Measurements from ENCODE around the gene RNF182. TPM values are rescaled to one million over a fixed set of nuclear protein-coding genes. Genes with fewer than 3 reads are reported as not detected.

Gene RNF182
- total RNA-seq, 3 donors from 2014 or later, result 0.66 to 1.5 (median 0.80) TPM

DNA sequence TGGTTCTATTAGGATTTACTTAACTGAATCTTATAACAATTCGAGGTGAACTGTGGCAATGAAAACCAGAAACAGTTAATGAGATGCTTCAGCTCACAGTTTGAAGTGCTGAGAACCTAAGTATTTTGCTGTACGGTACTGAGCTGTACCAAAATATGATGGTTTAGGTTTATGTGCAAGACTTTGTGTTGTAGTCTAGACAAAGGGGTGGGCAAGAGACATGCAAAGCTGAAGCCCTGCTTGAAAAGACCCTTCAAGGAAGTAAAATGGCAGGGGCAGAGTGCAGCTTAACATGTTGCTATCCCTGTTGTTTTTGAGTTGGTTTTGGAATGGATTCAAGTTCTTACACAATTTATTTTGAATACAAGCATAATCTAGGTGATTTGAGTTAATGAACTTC is 54.0 kb downstream of the RNF182 start:
- Histone ChIP-seq H3K9me3 (no peaks in the 10 kb centered on the region), H3K27me3 (no peaks in the 10 kb centered on the region), H3K36me3 (no peaks in the 10 kb centered on the region), H3K27ac (no peak overlapping the region), H3K4me3 (no peak overlapping the region), H3K4me1 (no peaks in the 10 kb centered on the region)
- intact Hi-C loops (cut with DNase I; ENCODE audit: low total_unique reads), result no loop called here
- TF ChIP-seq POLR2A (IDR thresholded peaks at IDR 0.05) (no peak), POLR2AphosphoS5 (IDR thresholded peaks at IDR 0.05) (no peak), CTCF (IDR thresholded peaks at IDR 0.05) (no peak)
- DNase-seq (ENCODE audit: low spot score in 2 of 2), result no peak

DNA sequence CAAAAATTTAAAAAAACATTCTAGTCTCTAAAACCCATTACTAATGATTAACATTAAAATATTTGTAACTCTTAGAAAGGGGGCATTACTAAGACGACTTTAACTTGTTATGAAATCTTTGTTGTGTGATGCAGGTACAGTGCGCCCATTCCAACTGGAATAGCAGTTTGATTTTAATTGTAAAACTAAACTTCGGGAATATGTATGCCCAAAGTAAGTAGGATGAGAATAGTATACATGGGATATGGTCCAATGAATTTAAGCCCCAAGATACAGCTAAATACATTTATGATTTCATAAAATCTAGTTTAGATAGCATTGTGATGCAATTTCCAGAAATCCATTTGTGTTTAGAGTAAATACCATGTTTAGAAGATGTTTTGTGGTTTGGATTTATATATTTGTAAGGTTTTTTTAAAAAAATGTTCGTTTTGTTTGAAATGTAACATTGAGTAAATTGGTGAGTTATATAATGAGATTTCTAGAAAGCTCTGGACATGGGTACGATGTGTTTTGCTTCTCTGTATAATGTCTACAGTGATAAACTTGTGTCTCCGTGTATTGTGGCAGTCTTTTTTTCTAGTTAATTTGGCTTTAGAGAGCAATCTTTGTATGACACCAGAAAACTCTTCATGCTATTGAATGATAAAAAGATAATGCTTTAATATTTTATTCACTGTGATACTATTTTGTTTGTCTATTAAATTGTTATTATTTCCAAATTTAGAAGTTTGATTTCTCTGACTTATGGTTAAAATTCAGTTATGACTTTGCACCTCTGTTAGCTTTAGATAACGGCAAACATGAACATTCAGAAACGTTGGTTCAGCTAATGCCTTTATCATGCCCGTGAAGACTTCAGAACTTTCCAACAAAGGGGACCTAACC is 54.8 kb downstream of the RNF182 start:
- TF ChIP-seq POLR2A (IDR thresholded peaks at IDR 0.05), result no peak
- no peak for TF ChIP-seq POLR2AphosphoS5 (IDR thresholded peaks at IDR 0.05)
- no peak for TF ChIP-seq CTCF (IDR thresholded peaks at IDR 0.05)
- H3K27ac ChIP-seq, result no peak overlapping the region
- H3K4me1 ChIP-seq, result no peaks in the 10 kb centered on the region
- no peaks in the 10 kb centered on the region for H3K9me3 ChIP-seq
- DNase-seq (ENCODE audit: low spot score in 2 of 2), result no peak
- no peaks in the 10 kb centered on the region for H3K27me3 ChIP-seq
- intact Hi-C loops (cut with DNase I; ENCODE audit: low total_unique reads), result no loop called here
- H3K4me3 ChIP-seq, result no peak overlapping the region
- H3K36me3 ChIP-seq, result no peaks in the 10 kb centered on the region

GRCh38 chr6:13980534-13980933 is 55.8 kb downstream of the RNF182 start:
- Histone ChIP-seq H3K4me1 (no peaks in the 10 kb centered on the region), H3K27me3 (no peaks in the 10 kb centered on the region), H3K9me3 (no peaks in the 10 kb centered on the region), H3K27ac (no peak overlapping the region), H3K4me3 (no peak overlapping the region), H3K36me3 (no peaks in the 10 kb centered on the region)
- TF ChIP-seq CTCF (IDR thresholded peaks at IDR 0.05) (no peak), POLR2A (IDR thresholded peaks at IDR 0.05) (no peak), POLR2AphosphoS5 (IDR thresholded peaks at IDR 0.05) (no peak)
- no peak for DNase-seq (ENCODE audit: low spot score in 2 of 2)
- intact Hi-C loops (cut with DNase I; ENCODE audit: low total_unique reads), result no loop called here

DNA sequence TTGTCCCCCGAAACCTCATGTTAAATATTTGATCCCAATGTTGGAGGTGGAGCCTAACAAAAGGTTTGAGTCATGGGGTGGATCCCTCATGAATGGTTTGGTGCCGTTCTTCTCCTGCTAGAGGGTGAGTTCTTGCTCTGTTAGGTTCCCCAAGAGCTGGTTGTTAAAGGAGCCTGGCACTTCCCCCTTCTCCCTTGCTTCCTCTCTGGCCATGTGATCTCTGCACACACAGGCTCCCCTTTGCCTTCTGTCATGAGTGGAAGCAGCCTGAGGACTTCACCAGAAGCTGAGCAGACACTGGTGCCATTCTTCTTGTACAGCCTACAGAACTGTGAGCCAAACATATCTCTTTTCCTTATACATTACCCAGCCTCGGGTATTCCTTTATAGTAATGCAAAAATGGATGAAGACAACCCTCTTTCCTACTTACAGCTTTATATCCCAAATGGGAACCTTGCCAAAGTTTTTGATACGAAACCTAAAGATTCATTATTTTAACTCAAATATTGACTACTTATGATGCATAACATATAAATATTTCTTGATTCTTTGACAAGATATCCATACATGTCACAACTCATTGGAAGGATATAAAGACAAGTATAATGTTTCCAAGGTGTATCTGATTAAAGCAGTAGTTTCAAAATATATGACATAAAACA is 61.0 kb downstream of the RNF182 start:
- no peak for TF ChIP-seq POLR2AphosphoS5 (IDR thresholded peaks at IDR 0.05)
- TF ChIP-seq POLR2A (IDR thresholded peaks at IDR 0.05), result no peak
- TF ChIP-seq CTCF (IDR thresholded peaks at IDR 0.05), result no peak
- intact Hi-C loops (cut with DNase I; ENCODE audit: low total_unique reads), result no loop called here
- Histone ChIP-seq H3K27me3 (no peaks in the 10 kb centered on the region), H3K36me3 (no peaks in the 10 kb centered on the region), H3K4me3 (no peak overlapping the region), H3K4me1 (no peaks in the 10 kb centered on the region), H3K9me3 (no peaks in the 10 kb centered on the region), H3K27ac (no peak overlapping the region)
- DNase-seq (ENCODE audit: low spot score in 2 of 2), result no peak
